Colon (tissue), 2 donors: ENCODE measurements around the gene ATP2C1.
A peak's percentile ranks its signal among the peaks of the same experiment; 100 is the strongest.
"Not testable (repeated sequence)": the region's sequence is repeated elsewhere in the genome, so short reads cannot be mapped to it uniquely, and the experiment has no call there.

Source experiments
- FAIRE-seq: peaks from 2 replicates; lab custom pipeline; 2012; peaks lifted over from hg19 to GRCh38; lab: Jason Lieb, UNC
- donor health status: control.
- donor health status: control.

Gene ATP2C1

GRCh38 chr3:130981469-130981868 is 87.6 kb downstream of the ATP2C1 start:
- no peak for FAIRE-seq

- FAIRE-seq, result no peak
Measured at GRCh38 chr3:130990282-130990681, 96.4 kb downstream of the ATP2C1 start.

- FAIRE-seq, result no peak
Measured at GRCh38 chr3:130991126-130991525, 97.2 kb downstream of the ATP2C1 start.

DNA sequence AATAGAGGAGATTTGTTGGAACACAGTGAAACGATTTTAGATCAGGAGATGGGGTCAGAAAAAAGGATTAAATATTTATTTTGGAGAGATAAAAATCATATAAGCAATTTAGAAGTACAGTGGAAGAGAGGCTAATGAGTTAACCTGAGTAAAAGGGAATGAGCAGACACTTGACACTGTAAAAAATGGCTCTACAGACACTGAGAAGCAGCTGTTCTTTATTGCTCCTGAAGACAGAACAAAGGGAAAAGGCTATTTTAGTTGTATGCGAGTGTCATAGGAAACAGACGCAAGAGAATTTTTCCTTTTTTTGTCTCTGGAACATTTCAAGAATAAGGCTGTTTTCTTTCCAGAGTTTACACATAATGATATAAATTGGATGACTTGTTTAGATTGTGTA is 98.5 kb downstream of the ATP2C1 start:
- no peak for FAIRE-seq

DNA sequence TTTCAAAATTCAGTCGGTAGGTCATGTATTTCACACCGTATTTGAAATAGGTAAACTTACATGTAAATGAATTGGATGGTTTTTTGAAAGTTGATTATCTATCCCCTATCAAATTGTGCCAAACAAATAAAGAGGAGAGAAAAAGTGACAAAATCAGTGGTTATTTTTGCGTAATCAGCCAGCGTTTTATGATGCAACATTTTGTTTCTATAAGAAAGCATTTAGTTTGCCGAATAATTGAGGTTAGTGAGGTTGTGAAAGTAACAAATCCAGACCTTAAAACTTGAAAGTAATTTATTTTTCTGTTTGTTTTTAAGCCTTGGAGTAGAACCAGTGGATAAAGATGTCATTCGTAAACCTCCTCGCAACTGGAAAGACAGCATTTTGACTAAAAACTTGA is 103.4 kb downstream of the ATP2C1 start:
- FAIRE-seq, result no peak

- FAIRE-seq, result no peak
Measured at GRCh38 chr3:131001071-131001470, 107.2 kb downstream of the ATP2C1 start.

- no peak for FAIRE-seq
Measured at GRCh38 chr3:131004603-131005002, 110.7 kb downstream of the ATP2C1 start.

- no peak for FAIRE-seq
Measured at GRCh38 chr3:131007256-131007655, 113.4 kb downstream of the ATP2C1 start.

DNA sequence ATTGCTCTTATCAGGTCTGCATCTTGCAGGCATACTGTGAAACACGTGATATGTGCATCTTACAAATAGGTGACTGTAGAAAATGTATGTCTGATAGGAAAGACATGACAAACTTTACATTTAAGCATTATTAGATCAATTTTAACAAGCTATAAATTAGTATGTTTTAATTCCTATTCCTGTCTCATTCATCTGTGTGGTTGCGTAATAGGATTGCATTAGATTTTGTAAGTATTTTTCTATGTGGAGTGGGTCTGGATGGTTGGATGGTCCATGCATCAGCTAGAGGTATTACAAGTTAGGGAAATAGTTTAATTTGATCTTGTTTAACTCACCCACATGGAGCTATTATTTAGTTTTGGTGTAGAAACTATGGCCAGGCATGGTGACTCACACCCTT is 113.9 kb downstream of the ATP2C1 start:
- no peak for FAIRE-seq

DNA sequence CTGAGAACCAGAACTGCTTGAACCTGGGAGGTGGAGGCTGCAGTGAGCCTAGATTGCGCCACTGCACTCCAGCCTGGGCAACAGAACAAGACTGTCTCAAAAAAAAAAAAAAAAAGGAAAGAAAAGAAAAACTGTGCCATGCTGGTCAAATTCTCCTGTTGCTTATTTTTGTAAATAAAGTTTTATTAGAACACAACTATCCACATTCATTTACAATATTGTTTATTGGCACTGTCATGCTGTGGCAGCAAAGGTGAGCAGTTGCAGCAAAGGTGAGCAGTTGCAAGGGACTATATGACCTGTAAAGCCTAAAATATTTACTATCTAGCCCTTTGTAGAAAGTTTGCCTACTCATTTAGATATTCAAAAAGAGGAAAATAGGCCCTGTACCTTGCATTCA is 114.4 kb downstream of the ATP2C1 start:
- FAIRE-seq, result no peak

DNA sequence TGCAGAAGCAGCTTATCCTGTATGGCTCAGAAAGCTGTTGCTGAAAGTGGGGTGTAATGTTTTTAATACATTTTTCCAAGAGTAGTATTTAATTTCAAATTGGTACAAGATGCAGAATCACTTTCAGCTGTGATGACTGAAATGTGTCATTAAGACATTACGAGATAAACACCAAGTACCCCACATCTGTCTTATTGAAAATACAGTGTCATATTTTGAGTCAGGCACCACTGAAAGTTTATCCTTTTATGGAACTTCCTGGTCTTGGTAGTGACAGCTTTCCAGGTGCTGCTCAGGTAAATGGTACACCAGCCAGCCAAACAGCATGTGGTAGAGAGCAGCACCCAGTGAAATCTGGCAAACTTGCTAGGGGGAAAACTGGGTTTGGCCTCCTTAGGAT is 115.8 kb downstream of the ATP2C1 start:
- FAIRE-seq, result no peak

DNA sequence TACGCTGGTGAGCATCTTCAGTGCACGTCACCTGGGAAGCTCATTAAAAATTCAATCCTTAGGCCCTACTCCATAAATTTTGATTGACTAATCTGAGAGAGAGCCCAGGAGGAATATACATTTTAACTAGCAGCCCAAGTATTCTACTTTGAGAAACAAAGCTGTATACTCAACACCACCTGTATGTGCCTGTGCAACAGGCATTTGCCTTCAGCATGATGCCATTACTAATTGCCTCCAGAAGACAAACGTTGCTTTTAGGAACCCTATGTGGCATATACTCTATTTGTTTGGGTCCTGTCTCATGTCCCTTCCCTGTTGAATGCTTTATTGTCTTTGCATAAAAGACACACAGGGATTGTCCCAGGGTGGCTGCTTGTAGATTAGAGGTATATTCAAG is 125.1 kb downstream of the ATP2C1 start:
- FAIRE-seq, result no peak

DNA sequence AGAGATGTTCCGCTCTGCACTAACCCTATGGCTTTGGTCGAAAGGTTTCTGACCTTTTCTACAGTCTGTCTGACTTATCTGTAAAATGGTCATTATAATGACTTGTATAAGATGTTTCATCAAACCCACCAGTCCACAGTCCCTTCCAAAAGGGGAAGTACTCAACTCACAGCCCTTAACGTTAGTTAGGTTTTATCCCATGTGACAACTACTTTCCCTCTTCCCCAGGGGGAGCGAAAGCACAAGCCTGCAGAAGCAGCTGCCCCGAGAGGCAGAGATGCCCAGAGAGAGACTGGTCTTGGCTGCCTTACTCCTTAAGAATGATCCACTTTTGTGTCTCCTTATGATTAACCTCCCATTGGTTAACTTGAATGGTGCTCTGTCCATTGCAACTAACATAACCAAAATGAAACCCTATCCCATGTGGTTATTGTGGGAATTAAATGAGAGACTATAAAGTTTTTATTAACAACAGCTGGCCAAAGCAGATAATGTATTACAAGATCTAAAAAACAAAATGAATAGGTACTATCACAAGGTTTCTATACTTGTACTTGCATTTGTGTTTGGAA is 126.3 kb downstream of the ATP2C1 start:
- no peak for FAIRE-seq

- FAIRE-seq, result no peak
Measured at GRCh38 chr3:131025539-131025938, 131.7 kb downstream of the ATP2C1 start.

DNA sequence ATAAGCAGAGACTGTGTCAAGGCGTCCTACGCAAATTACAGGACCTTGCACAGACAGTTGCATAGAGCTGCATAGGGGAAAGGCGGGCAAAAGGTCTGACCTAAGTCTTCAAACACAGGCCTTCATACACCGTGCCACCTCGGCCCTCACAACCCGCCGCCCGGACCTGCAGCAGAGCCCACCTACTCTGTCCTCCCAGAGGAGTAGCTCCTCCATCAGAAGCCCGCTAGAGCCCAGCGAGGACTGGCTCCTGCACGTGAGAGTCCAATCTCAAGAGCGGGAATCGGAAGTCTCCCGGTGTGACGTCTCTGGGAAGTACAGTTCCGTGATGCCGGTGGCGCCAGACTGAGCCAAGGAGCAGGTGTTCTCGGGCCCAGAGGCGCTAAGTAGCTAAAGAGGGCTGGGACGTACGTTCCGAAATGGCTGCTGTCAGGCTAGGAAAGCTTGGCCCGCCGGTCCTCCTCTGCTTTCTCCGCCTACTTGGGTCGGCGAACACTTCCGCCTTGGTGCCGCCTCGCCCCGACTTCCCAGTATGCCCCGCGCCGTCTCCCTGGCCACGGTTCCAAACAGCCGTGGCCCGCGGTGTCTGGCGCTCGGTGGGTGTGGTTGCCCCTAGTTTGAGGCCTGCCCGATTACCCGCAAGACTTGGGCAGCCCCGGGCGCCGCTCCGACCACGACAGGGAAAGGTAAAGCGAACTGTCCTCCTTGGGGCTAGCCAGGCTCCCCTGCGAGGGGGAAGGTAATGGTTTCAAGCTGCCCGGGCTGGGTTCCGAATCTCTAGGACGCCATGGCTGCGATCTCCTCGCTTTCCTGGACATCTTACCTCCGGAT is 132.7 kb downstream of the ATP2C1 start, which contains the start of the genes ASTE1 and NEK11:
Gene ASTE1 (minus strand): TSS at position 505 of the 831 bp plus-strand sequence. CDS start 1,519 bp downstream, outside the sequence.
Gene NEK11 (plus strand): TSS at position 557 of the 831 bp plus-strand sequence. CDS start 2,832 bp downstream, outside the sequence.
- FAIRE-seq, result no peak

GRCh38 chr3:131028844-131029243 is 135.0 kb downstream of the ATP2C1 start:
- no peak for FAIRE-seq

DNA sequence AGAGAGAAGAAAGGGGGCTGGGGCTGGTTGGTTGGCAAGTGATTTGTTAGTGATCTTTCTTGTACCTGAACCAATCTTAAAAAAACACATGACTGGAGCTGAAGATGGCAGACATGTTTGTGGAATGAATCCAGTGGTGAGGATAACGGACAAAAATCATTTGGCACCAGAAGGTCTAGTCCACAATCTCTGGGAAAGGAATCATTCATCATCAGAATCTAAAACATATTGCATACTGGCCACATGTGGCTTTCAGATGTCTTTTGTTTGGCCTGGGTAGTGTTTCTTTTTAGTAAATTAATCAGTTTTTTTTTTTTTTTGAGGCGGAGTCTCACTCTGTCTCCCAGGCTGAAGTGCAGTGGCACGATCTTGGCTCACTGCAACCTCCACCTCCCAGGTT is 137.8 kb downstream of the ATP2C1 start:
- no peak for FAIRE-seq

DNA sequence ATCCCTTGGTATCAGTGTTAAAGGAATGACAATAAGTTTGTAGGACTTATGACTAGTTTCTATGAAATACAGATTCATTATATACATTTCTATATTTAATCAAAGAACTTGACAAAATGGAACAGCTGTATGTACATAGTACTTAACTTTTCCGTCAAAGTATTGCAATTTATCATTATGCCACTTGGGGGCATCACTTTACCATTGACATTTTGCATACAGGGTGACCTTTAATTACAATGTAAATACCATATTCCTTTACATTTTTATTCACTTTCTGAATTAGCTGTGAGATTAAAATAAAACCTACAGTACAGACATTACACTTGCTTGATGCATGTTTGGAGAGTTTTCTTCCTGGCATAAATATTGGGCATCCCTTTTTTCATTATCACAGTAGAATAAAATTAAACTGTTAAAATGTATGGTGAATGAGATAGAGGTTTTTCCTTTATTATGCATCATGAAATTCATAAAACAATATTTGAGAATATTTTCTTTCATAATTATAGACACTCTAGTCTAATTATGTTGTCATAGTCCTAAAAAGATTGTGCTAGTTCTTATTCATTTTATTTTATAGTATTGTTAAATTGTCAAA is 139.7 kb downstream of the ATP2C1 start:
- FAIRE-seq, result peak; percentile 69

DNA sequence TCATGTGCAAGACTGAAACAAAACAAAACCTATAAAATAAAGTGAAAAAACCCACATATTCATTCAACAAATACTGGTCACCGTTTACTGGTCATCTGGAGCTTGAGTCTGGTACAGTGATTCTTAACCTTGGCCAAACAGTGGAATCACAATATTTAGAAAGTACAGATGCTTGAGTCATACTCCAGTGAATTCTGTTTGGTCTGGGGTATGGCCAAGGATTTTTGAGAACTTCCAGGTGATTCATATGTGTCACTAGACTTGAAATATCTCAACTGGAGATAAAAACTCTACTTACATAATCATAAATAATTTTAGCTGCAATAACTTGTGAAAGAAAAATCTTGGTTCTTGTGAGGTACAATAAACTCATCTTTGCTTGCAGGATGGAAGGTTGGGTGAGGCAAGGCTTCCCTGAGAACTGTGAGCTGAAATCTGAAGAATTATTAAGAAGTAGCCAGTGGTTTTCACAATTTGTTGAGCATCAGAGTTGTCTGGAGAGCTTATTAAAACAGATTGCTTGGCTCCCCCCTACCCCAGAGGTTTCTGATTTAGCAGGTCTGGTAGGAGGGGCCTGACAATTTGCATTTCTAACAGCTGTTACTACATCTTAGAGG is 142.4 kb downstream of the ATP2C1 start:
- FAIRE-seq, result no peak

- FAIRE-seq, result no peak
Measured at GRCh38 chr3:131036986-131037385, 143.1 kb downstream of the ATP2C1 start.

- no peak for FAIRE-seq
Measured at GRCh38 chr3:131038326-131038725, 144.4 kb downstream of the ATP2C1 start.

DNA sequence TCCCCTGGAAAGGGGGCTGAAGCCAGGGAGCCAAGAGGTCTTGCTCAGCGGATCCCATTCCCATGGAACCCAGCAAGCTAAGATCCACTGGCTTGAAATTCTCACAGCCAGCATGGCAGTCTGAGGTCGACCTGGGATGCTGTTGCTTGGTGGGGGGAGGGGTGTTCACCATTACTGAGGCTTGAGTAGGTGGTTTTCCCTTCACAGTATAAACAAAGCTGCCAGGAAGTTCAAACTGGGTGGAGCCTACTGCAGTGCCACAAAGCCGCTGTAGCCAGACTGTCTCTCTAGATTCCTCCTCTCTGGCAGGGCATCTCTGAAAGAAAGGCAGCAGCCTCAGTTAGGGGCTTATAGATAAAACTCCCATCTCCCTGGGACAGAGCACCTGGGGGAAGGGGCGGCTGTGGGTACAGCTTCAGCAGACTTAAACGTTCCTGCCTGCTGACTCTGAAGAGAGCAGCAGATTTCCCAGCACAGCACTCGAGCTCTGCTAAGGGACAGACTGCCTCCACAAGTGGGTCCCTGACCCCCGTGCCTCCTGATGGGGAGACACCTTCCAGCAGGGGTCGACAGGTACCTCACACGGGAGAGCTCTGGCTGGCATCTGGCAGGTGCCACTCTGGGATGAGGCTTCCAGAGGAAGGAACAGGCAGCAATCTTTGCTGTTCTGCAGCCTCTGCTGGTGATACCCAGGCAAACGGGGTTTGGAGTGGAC is 148.5 kb downstream of the ATP2C1 start:
- not testable (repeated sequence) for FAIRE-seq
